Measurements from ENCODE around the gene TSPAN2. TPM values are rescaled to one million over a fixed set of nuclear protein-coding genes. Genes with fewer than 3 reads are reported as not detected.

TSPAN2 gene
- total and polyA plus RNA-seq, 2 donors from 2014 or later: 9.9 to 14.6 TPM

- FAIRE-seq (no peak), DNase-seq (no peak)
- no peak overlapping the region for H3K9ac ChIP-seq (ENCODE audit: low read length in 3 of 3)
- H3K27ac ChIP-seq (ENCODE audit: low read depth in 2 of 2, low read length in 2 of 2): no peak overlapping the region
- no peaks in the 10 kb centered on the region for H3K36me3 ChIP-seq (ENCODE audit: control insufficient read depth in 2 of 3, insufficient read depth in 3 of 3, low read length in 3 of 3)
- no peaks in the 10 kb centered on the region for H3K4me1 ChIP-seq (ENCODE audit: control insufficient read depth in 2 of 3, insufficient read depth in 2 of 3, low read depth in 1 of 3, low read length in 3 of 3)
- H3K9me3 ChIP-seq (ENCODE audit: control insufficient read depth in 2 of 3, insufficient read depth in 1 of 3, low read length in 3 of 3): no peaks in the 10 kb centered on the region
- H3K4me3 ChIP-seq (ENCODE audit: low read length in 3 of 3): no peak overlapping the region
- no peak for TF ChIP-seq CTCF (IDR thresholded peaks at IDR 0.05; ENCODE audit: borderline replicate concordance, extremely low read depth, insufficient read depth)
- intact Hi-C loops (cut with DNase I): no loop called here
- no peaks in the 10 kb centered on the region for H3K27me3 ChIP-seq (ENCODE audit: control insufficient read depth, insufficient read depth, low read length)
Observed at GRCh38 chr1:115067161-115067859, 22.0 kb downstream of the TSPAN2 start.

- H3K4me3 ChIP-seq (ENCODE audit: low read length in 3 of 3): no peak overlapping the region
- H3K4me1 ChIP-seq (ENCODE audit: control insufficient read depth in 2 of 3, insufficient read depth in 2 of 3, low read depth in 1 of 3, low read length in 3 of 3): no peaks in the 10 kb centered on the region
- no peak overlapping the region for H3K27ac ChIP-seq (ENCODE audit: low read depth in 2 of 2, low read length in 2 of 2)
- H3K9me3 ChIP-seq (ENCODE audit: control insufficient read depth in 2 of 3, insufficient read depth in 1 of 3, low read length in 3 of 3): no peaks in the 10 kb centered on the region
- no peaks in the 10 kb centered on the region for H3K36me3 ChIP-seq (ENCODE audit: control insufficient read depth in 2 of 3, insufficient read depth in 3 of 3, low read length in 3 of 3)
- DNase-seq (no peak), FAIRE-seq (no peak)
- no peak overlapping the region for H3K9ac ChIP-seq (ENCODE audit: low read length in 3 of 3)
- intact Hi-C loops (cut with DNase I): no loop called here
- H3K27me3 ChIP-seq (ENCODE audit: control insufficient read depth, insufficient read depth, low read length): no peaks in the 10 kb centered on the region
- TF ChIP-seq CTCF (IDR thresholded peaks at IDR 0.05; ENCODE audit: borderline replicate concordance, extremely low read depth, insufficient read depth): no peak
Observed at GRCh38 chr1:115065021-115065420, 24.3 kb downstream of the TSPAN2 start.

- Histone ChIP-seq H3K9me3 (ENCODE audit: control insufficient read depth in 2 of 3, insufficient read depth in 1 of 3, low read length in 3 of 3) (no peaks in the 10 kb centered on the region), H3K4me3 (ENCODE audit: low read length in 3 of 3) (no peak overlapping the region), H3K9ac (ENCODE audit: low read length in 3 of 3) (no peak overlapping the region), H3K4me1 (ENCODE audit: control insufficient read depth in 2 of 3, insufficient read depth in 2 of 3, low read depth in 1 of 3, low read length in 3 of 3) (no peaks in the 10 kb centered on the region), H3K27me3 (ENCODE audit: control insufficient read depth, insufficient read depth, low read length) (no peaks in the 10 kb centered on the region), H3K27ac (ENCODE audit: low read depth in 2 of 2, low read length in 2 of 2) (no peak overlapping the region), H3K36me3 (ENCODE audit: control insufficient read depth in 2 of 3, insufficient read depth in 3 of 3, low read length in 3 of 3) (no peaks in the 10 kb centered on the region)
- DNase-seq (no peak), FAIRE-seq (no peak)
- intact Hi-C loops (cut with DNase I): no loop called here
- no peak for TF ChIP-seq CTCF (IDR thresholded peaks at IDR 0.05; ENCODE audit: borderline replicate concordance, extremely low read depth, insufficient read depth)
Observed at GRCh38 chr1:115064461-115064860, 24.8 kb downstream of the TSPAN2 start.
